Liver (tissue), 3 donors: Measurements from ENCODE around the gene GLS.

Experiments used
- CTCF ChIP-seq: fragments of 150-350 bp; IDR thresholded peaks from 2 replicates; pipeline ENCODE4 v1.5.1; 2017; ENCODE audit warnings: improper control_type of control experiment, low read depth, low read length; ENCODE audit not compliant: missing input control
- GABPA ChIP-seq, 2 donors: IDR thresholded peaks in 1 of 2; conservative IDR thresholded peaks in 1 of 2; 2 replicates each; pipeline ENCODE4 v1.6.1; 2016; ENCODE audit warnings: antibody characterized with exemption in 2 of 2, mild to moderate bottlenecking in 1 of 2, moderate library complexity in 1 of 2
- REST ChIP-seq: IDR thresholded peaks from 2 replicates; pipeline ENCODE4 v1.6.1; 2016; ENCODE audit warnings: antibody characterized with exemption, mild to moderate bottlenecking
- TAF1 ChIP-seq: conservative IDR thresholded peaks from 2 replicates; pipeline ENCODE4 v1.6.1; 2016; ENCODE audit warnings: antibody characterized with exemption, mild to moderate bottlenecking
- donor health status: healthy.
- donor health status: healthy.

GRCh38 chr2:190876631-190877030 lies 4.0 kb upstream of the GLS start:
- TF ChIP-seq CTCF (no peak), REST (no peak), GABPA (IDR thresholded peaks at IDR 0.05 in 1 of 2, conservative IDR thresholded peaks at IDR 0.05 in 1 of 2) (no peak), TAF1 (no peak)
